ENCODE data around the gene SLAMF1. TPM values are rescaled to one million over a fixed set of nuclear protein-coding genes. Genes with fewer than 3 reads are reported as not detected.

Gene SLAMF1
- polyA plus RNA-seq, 1 experiment: not detected

DNA sequence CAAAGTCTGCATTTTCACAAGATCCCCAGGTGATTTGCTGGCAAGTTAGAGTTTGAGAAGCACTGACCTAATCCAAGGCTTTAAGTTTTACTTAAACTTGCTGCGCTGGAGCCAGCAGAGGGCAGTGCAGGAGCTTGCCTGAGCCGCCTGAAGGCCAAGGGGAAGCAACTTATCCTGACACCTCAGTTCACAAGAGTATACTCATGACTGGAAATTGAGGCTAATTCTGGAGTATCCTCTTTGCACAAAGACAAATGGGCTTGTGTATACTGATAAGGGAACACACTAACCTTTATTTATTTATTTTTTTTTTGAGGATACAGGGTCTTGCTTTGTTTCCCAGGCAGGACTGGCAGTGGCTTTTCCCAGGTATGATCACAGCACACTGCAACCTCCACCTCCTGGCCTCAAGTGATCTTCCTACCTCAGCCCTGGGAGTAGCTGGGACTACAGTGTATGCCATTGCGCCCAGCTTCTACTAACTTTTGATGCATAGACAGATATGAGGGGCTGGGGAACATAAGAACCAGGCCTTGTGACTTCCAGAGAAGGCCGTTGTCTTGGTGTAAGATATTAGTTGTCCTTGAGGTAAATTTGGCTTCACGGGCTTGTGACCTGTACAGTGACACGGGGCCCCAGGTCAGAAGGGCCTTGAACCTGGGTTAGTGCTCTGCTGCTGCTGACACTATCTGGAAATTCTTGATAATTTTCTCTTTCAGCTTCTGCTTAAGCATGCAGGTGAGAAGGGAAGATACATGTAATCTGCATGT is 29.0 kb upstream of the SLAMF1 start:
- Histone ChIP-seq H3K27me3 (ENCODE audit: control insufficient read depth, insufficient read depth, low read length) (no peaks in the 10 kb centered on the region), H3K9me3 (ENCODE audit: control insufficient read depth, insufficient read depth, low read length) (no peaks in the 10 kb centered on the region), H3K27ac (ENCODE audit: low read depth, low read length) (no peak overlapping the region), H3K4me3 (ENCODE audit: low read depth, low read length) (no peak overlapping the region)
- ChIA-PET CTCF (interaction anchor here (0.6 to 2.6 kb wide), 12 partner anchors 9 to 314 kb away, joined by 3 to 14 read pairs (median 4); partner anchors contain the start of gene ITLN2), POLR2A (interaction anchor here (0.5 kb wide), 1 partner anchor 130 kb away, joined by 3 read pairs; no protein-coding TSS in a partner anchor)
- TF ChIP-seq CTCF (IDR thresholded peaks at IDR 0.05; ENCODE audit: low read depth, low read length): peak; percentile 85
- DNase-seq (ENCODE audit: low read depth, low spot score): peak; percentile 18

GRCh38 chr1:160674415-160674814 is 27.6 kb upstream of the SLAMF1 start:
- no peak overlapping the region for H3K4me3 ChIP-seq (ENCODE audit: low read depth, low read length)
- no peak overlapping the region for H3K27ac ChIP-seq (ENCODE audit: low read depth, low read length)
- POLR2A ChIA-PET: no interaction called here
- CTCF ChIA-PET: interaction anchor here (2.6 kb wide), 1 partner anchor 277 kb away, joined by 6 read pairs; no protein-coding TSS in a partner anchor
- no peak for DNase-seq (ENCODE audit: low read depth, low spot score)
- TF ChIP-seq CTCF (IDR thresholded peaks at IDR 0.05; ENCODE audit: low read depth, low read length): no peak
- H3K9me3 ChIP-seq (ENCODE audit: control insufficient read depth, insufficient read depth, low read length): no peaks in the 10 kb centered on the region; the same call in 1 of the 2 replicates
- no peaks in the 10 kb centered on the region for H3K27me3 ChIP-seq (ENCODE audit: control insufficient read depth, insufficient read depth, low read length)

GRCh38 chr1:160672789-160673695 is 26.2 kb upstream of the SLAMF1 start:
- Histone ChIP-seq H3K4me3 (ENCODE audit: low read depth, low read length) (no peak overlapping the region), H3K27ac (ENCODE audit: low read depth, low read length) (no peak overlapping the region), H3K27me3 (ENCODE audit: control insufficient read depth, insufficient read depth, low read length) (no peaks in the 10 kb centered on the region), H3K9me3 (ENCODE audit: control insufficient read depth, insufficient read depth, low read length) (no peaks in the 10 kb centered on the region; the same call in 1 of the 2 replicates)
- POLR2A ChIA-PET: no interaction called here
- CTCF ChIA-PET: interaction anchor here (0.6 to 1.3 kb wide), 2 partner anchors 108 to 317 kb away, joined by 3 to 6 read pairs; no protein-coding TSS in a partner anchor
- TF ChIP-seq CTCF (IDR thresholded peaks at IDR 0.05; ENCODE audit: low read depth, low read length): no peak
- no peak for DNase-seq (ENCODE audit: low read depth, low spot score)

- DNase-seq (ENCODE audit: low read depth, low spot score): no peak
- Histone ChIP-seq H3K27me3 (ENCODE audit: control insufficient read depth, insufficient read depth, low read length) (no peaks in the 10 kb centered on the region), H3K27ac (ENCODE audit: low read depth, low read length) (no peak overlapping the region), H3K9me3 (ENCODE audit: control insufficient read depth, insufficient read depth, low read length) (no peaks in the 10 kb centered on the region; the same call in 1 of the 2 replicates), H3K4me3 (ENCODE audit: low read depth, low read length) (no peak overlapping the region)
- POLR2A ChIA-PET: no interaction called here
- no peak for TF ChIP-seq CTCF (IDR thresholded peaks at IDR 0.05; ENCODE audit: low read depth, low read length)
- CTCF ChIA-PET: interaction anchor here (0.6 to 1.3 kb wide), 3 partner anchors 106 to 318 kb away, joined by 3 to 6 read pairs (median 3); no protein-coding TSS in a partner anchor
Observed at GRCh38 chr1:160671603-160672517, 25.0 kb upstream of the SLAMF1 start.
